Measurements from ENCODE around the gene KIAA0319L. TPM values are rescaled to one million over a fixed set of nuclear protein-coding genes. Genes with fewer than 3 reads are reported as not detected.

Gene KIAA0319L
- polyA plus RNA-seq, 2 of the 4 experiments (the other 2 are of a cell fraction) = 18.2 to 36.9 TPM

DNA sequence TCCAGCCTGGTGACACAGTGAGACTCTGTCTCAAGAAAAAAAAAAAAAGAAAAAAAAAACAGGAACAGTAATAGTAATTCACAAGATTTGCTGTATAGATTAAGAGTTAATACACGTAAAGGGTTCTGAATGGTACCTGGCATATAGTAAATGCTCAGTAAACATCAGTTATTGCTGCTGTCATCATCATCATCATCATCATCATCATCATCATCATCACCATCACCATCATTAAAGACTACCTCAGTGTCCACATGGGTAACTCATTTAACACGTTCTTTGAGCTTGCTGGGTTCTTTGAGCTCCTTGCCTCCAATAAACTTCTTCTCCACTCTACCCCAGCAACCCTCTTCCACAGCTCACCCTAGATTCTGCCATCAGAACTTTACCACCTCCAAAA, 55.0 kb downstream of the KIAA0319L start (continued):
- TF ChIP-seq BHLHE40 (IDR thresholded peaks at IDR 0.05; ENCODE audit: low read depth, low read length) = no peak
- TF ChIP-seq, protein P1, sequence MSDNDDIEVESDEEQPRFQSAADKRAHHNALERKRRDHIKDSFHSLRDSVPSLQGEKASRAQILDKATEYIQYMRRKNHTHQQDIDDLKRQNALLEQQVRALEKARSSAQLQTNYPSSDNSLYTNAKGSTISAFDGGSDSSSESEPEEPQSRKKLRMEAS (IDR thresholded peaks at IDR 0.05) = no peak
- TF ChIP-seq, protein P2, sequence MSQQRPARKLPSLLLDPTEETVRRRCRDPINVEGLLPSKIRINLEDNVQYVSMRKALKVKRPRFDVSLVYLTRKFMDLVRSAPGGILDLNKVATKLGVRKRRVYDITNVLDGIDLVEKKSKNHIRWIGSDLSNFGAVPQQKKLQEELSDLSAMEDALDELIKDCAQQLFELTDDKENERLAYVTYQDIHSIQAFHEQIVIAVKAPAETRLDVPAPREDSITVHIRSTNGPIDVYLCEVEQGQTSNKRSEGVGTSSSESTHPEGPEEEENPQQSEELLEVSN (IDR thresholded peaks at IDR 0.05; ENCODE audit: borderline replicate concordance, low read depth) = no peak
- no peak for TF ChIP-seq CHD2 (IDR thresholded peaks at IDR 0.05; ENCODE audit: low read length, partially characterized antibody)
- TF ChIP-seq MYC (IDR thresholded peaks at IDR 0.05; ENCODE audit: borderline replicate concordance, low read length) = no peak

DNA sequence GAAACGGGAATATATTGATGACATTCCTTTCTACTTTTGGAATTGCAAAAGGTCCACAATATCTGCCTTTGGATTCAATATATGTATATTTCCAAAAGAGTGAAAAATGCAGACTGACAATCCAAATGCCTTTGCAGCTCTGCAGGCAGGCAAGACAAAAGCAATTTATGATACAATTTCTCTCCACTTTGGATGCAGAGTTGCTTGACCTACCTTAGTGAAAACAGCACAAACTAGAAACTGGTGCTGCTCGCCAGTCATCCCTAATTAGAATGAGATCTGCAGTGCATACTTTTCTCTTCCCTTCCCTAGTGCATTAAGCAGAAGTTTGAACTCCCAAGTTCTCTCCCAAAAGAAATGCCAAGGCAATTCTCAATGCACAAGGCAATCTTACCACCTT, 56.8 kb downstream of the KIAA0319L start:
- Histone ChIP-seq H3K27ac (no peak overlapping the region), H3K4me3 (no peak overlapping the region), H3K9me3 (no peaks in the 10 kb centered on the region), H3K4me2 (no peak overlapping the region), H3K4me1 (no peaks in the 10 kb centered on the region; the same call in 2 of the 3 replicates)
- TF ChIP-seq MAFK (IDR thresholded peaks at IDR 0.05; ENCODE audit: partially characterized antibody) (no peak), BHLHE40 (IDR thresholded peaks at IDR 0.05; ENCODE audit: low read depth, low read length) (no peak), ESRRA (IDR thresholded peaks at IDR 0.05; ENCODE audit: borderline replicate concordance, low read length) (no peak), RAD21 (conservative IDR thresholded peaks at IDR 0.05 in 1 of 2, IDR thresholded peaks at IDR 0.05 in 1 of 2) (no peak), ZNF302 (CRISPR knock-in tag; IDR thresholded peaks at IDR 0.05) (no peak), MAZ (IDR thresholded peaks at IDR 0.05; ENCODE audit: borderline replicate concordance, low read depth, low read length) (no peak)
- TF ChIP-seq, protein P3, sequence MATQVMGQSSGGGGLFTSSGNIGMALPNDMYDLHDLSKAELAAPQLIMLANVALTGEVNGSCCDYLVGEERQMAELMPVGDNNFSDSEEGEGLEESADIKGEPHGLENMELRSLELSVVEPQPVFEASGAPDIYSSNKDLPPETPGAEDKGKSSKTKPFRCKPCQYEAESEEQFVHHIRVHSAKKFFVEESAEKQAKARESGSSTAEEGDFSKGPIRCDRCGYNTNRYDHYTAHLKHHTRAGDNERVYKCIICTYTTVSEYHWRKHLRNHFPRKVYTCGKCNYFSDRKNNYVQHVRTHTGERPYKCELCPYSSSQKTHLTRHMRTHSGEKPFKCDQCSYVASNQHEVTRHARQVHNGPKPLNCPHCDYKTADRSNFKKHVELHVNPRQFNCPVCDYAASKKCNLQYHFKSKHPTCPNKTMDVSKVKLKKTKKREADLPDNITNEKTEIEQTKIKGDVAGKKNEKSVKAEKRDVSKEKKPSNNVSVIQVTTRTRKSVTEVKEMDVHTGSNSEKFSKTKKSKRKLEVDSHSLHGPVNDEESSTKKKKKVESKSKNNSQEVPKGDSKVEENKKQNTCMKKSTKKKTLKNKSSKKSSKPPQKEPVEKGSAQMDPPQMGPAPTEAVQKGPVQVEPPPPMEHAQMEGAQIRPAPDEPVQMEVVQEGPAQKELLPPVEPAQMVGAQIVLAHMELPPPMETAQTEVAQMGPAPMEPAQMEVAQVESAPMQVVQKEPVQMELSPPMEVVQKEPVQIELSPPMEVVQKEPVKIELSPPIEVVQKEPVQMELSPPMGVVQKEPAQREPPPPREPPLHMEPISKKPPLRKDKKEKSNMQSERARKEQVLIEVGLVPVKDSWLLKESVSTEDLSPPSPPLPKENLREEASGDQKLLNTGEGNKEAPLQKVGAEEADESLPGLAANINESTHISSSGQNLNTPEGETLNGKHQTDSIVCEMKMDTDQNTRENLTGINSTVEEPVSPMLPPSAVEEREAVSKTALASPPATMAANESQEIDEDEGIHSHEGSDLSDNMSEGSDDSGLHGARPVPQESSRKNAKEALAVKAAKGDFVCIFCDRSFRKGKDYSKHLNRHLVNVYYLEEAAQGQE (IDR thresholded peaks at IDR 0.05) = no peak
- TF ChIP-seq, protein P4, sequence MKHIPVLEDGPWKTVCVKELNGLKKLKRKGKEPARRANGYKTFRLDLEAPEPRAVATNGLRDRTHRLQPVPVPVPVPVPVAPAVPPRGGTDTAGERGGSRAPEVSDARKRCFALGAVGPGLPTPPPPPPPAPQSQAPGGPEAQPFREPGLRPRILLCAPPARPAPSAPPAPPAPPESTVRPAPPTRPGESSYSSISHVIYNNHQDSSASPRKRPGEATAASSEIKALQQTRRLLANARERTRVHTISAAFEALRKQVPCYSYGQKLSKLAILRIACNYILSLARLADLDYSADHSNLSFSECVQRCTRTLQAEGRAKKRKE (CRISPR knock-in tag; IDR thresholded peaks at IDR 0.05; ENCODE audit: low read depth) = no peak
- DNase-seq (ENCODE audit: low read depth in 1 of 2, low spot score in 1 of 2) (no peak), FAIRE-seq (no peak), ATAC-seq (no peak)
- ChIA-PET POLR2A (no interaction called here), CTCF (no interaction called here)
- WGBS (ENCODE audit: missing lambda C conversion rate) = 88% methylated on average over 2 of the region's 2 CpGs

DNA sequence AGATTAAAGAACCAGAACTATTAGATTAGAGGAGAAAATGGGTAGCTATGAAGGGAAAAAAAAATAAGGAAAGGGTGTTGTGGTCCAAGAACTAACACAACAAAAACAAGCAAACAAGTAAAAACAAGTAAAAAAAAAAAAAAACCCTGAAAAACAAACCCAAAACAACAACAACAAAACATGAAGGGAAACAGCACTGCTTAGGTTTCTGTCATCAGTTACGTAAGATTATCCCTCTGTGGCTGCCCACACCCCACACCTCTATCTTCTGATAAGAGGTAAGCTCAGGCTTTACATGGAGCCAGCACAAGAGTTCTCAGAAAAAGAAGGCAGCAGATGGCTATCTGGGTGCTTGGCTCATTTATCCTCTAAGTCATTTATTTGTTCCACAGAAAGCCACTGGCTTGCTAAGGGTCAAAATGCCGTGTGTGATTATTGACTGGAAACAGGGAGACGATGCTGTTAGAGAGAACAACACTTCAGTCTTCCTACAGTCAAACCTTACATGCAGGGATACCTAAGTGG, 57.5 kb downstream of the KIAA0319L start:
- no peak overlapping the region for H3K4me3 ChIP-seq
- H3K27ac ChIP-seq = no peak overlapping the region
- H3K4me2 ChIP-seq = no peak overlapping the region
- no peaks in the 10 kb centered on the region for H3K9me3 ChIP-seq
- no peaks in the 10 kb centered on the region for H3K4me1 ChIP-seq
- WGBS (ENCODE audit: missing lambda C conversion rate) = 83% methylated on average over 3 of the region's 3 CpGs
- no peak for ATAC-seq
- FAIRE-seq = no peak
- no peak for DNase-seq (ENCODE audit: low read depth in 1 of 2, low spot score in 1 of 2)
- ChIA-PET CTCF (no interaction called here), POLR2A (no interaction called here)
- TF ChIP-seq RNF2 (IDR thresholded peaks at IDR 0.05; ENCODE audit: borderline replicate concordance, low read depth) = no peak
- TF ChIP-seq SMC3 (IDR thresholded peaks at IDR 0.05) = no peak
- TF ChIP-seq, protein P5, sequence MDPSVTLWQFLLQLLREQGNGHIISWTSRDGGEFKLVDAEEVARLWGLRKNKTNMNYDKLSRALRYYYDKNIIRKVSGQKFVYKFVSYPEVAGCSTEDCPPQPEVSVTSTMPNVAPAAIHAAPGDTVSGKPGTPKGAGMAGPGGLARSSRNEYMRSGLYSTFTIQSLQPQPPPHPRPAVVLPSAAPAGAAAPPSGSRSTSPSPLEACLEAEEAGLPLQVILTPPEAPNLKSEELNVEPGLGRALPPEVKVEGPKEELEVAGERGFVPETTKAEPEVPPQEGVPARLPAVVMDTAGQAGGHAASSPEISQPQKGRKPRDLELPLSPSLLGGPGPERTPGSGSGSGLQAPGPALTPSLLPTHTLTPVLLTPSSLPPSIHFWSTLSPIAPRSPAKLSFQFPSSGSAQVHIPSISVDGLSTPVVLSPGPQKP (IDR thresholded peaks at IDR 0.05; ENCODE audit: low read depth, low read length) = no peak
- no peak for TF ChIP-seq RAD21 (conservative IDR thresholded peaks at IDR 0.05 in 1 of 2, IDR thresholded peaks at IDR 0.05 in 1 of 2)
- TF ChIP-seq PHF8 (IDR thresholded peaks at IDR 0.05; ENCODE audit: borderline replicate concordance, low read depth) = no peak
- TF ChIP-seq EHMT2 (IDR thresholded peaks at IDR 0.05; ENCODE audit: low read depth) = no peak
- TF ChIP-seq MYC (IDR thresholded peaks at IDR 0.05; ENCODE audit: borderline replicate concordance, low read length) = no peak
- no peak for TF ChIP-seq ESRRA (IDR thresholded peaks at IDR 0.05; ENCODE audit: borderline replicate concordance, low read length)
